ENCODE data around the gene NPIPA5.

- TF ChIP-seq POLR2A (IDR thresholded peaks at IDR 0.05; ENCODE audit: low read depth), result no peak
- TF ChIP-seq, protein P1, sequence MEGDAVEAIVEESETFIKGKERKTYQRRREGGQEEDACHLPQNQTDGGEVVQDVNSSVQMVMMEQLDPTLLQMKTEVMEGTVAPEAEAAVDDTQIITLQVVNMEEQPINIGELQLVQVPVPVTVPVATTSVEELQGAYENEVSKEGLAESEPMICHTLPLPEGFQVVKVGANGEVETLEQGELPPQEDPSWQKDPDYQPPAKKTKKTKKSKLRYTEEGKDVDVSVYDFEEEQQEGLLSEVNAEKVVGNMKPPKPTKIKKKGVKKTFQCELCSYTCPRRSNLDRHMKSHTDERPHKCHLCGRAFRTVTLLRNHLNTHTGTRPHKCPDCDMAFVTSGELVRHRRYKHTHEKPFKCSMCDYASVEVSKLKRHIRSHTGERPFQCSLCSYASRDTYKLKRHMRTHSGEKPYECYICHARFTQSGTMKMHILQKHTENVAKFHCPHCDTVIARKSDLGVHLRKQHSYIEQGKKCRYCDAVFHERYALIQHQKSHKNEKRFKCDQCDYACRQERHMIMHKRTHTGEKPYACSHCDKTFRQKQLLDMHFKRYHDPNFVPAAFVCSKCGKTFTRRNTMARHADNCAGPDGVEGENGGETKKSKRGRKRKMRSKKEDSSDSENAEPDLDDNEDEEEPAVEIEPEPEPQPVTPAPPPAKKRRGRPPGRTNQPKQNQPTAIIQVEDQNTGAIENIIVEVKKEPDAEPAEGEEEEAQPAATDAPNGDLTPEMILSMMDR (IDR thresholded peaks at IDR 0.05), result no peak
- no peak for TF ChIP-seq POLR2AphosphoS5 (IDR thresholded peaks at IDR 0.05)
Observed at GRCh38 chr16:15426796-15427195, 48.7 kb upstream of the NPIPA5 start.
